NCI-H2107 treated with DMSO at 0.1 percent for 48 hours (cell line): Measurements from ENCODE around the gene SAMD13.

Experiments used
- DNase-seq: peaks from one replicate; lab custom pipeline; 2025; ENCODE audit not compliant: unreplicated experiment; lab: John Stamatoyannopoulos, UW

The SAMD13 gene

GRCh38 chr1:84370266-84370665 is 68.8 kb downstream of the SAMD13 start:
- no peak for DNase-seq

GRCh38 chr1:84370831-84371394 is 69.4 kb downstream of the SAMD13 start:
- DNase-seq: peak; percentile 75

- DNase-seq: no peak
These were observed 72.1 kb downstream of the SAMD13 start for GRCh38 chr1:84373436-84374141.

GRCh38 chr1:84374991-84375696 is 73.6 kb downstream of the SAMD13 start:
- no peak for DNase-seq

GRCh38 chr1:84376000-84376910 is 74.7 kb downstream of the SAMD13 start:
- DNase-seq: no peak

- DNase-seq: no peak
These were observed 76.1 kb downstream of the SAMD13 start for GRCh38 chr1:84377480-84378095.

- no peak for DNase-seq
These were observed 77.8 kb downstream of the SAMD13 start for GRCh38 chr1:84379138-84379916.

GRCh38 chr1:84379917-84380180 is 78.3 kb downstream of the SAMD13 start:
- DNase-seq: no peak

GRCh38 chr1:84382127-84382526 is 80.6 kb downstream of the SAMD13 start:
- DNase-seq: no peak

- no peak for DNase-seq
These were observed 83.8 kb downstream of the SAMD13 start for GRCh38 chr1:84385347-84385746.

GRCh38 chr1:84386716-84387479 is 85.4 kb downstream of the SAMD13 start:
- no peak for DNase-seq

- no peak for DNase-seq
These were observed 86.1 kb downstream of the SAMD13 start for GRCh38 chr1:84387480-84388163.

- DNase-seq: no peak
These were observed 88.7 kb downstream of the SAMD13 start for GRCh38 chr1:84390226-84390625.

GRCh38 chr1:84398175-84399155 is 97.0 kb downstream of the SAMD13 start, which contains the start of gene DNASE2B:
Gene DNASE2B (plus strand): TSS chr1:84398484. CDS start chr1:84398565, 81 bp downstream.
- no peak for DNase-seq
